ENCODE results near the gene PDE3A.
"Not testable (repeated sequence)": the region's sequence is repeated elsewhere in the genome, so short reads cannot be mapped to it uniquely, and the experiment has no call there.

The PDE3A gene

GRCh38 chr12:20368114-20368650 is at the start of gene PDE3A:
PDE3A (plus strand) TSS chr12:20368537; CDS start chr12:20369285, 748 bp downstream.
- no peak for DNase-seq (ENCODE audit: low read depth)
- TF ChIP-seq CTCF (IDR thresholded peaks at IDR 0.05; ENCODE audit: control insufficient read depth, extremely low read depth, insufficient read depth): no peak
- H3K4me3 ChIP-seq (ENCODE audit: low read depth, low read length): peak within 1 kb of the TSS; percentile 54

DNA sequence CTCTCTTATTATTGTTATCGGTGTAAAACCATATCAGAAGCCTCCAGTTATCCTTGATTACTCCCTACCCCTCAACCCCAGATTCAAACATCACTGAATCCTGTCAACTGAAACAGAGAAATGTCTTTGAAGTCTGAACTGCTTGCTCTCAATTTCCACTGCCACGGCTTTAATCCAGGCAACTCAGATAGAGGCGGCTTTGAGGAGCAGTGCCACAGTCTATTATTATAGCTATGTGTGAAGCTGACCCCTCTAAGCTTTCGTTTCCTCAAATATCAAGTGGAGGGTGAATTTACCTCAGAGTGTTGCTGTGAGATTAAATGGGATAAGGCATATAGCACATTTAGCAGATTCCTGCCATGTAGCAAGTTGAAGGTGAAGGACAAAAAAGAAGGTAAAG is 49.0 kb upstream of the PDE3A start:
- H3K4me3 ChIP-seq (ENCODE audit: low read depth, low read length): no peak overlapping the region
- DNase-seq (ENCODE audit: low read depth): no peak
- no peak for TF ChIP-seq CTCF (IDR thresholded peaks at IDR 0.05; ENCODE audit: control insufficient read depth, extremely low read depth, insufficient read depth)

DNA sequence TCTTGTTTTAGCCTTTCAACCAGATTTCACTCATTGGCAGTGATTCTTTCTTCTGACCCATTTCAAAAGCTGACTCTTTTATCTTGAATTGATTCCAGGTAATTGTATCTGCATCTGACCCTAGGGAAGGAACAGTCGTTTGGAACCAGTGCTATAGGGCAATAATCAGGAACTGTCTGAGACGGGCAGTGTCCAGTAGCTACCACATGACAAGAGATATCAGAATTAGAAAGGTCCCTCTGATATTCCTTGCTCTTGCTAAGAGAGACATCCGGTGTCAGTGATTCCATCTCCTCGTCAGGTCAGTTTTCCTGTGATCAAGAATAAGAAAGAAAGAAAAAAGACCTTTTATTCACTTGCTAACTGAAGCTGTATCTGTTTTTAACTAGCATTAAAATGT is 47.8 kb upstream of the PDE3A start:
- no peak for TF ChIP-seq CTCF (IDR thresholded peaks at IDR 0.05; ENCODE audit: control insufficient read depth, extremely low read depth, insufficient read depth)
- H3K4me3 ChIP-seq (ENCODE audit: low read depth, low read length): no peak overlapping the region
- no peak for DNase-seq (ENCODE audit: low read depth)

- not testable (repeated sequence) for H3K4me3 ChIP-seq (ENCODE audit: low read depth, low read length); DNase-seq (ENCODE audit: low read depth)
Observed at GRCh38 chr12:20330826-20331505, 37.4 kb upstream of the PDE3A start.

GRCh38 chr12:20339060-20339459 is 29.3 kb upstream of the PDE3A start:
- no peak for DNase-seq (ENCODE audit: low read depth)
- TF ChIP-seq CTCF (IDR thresholded peaks at IDR 0.05; ENCODE audit: control insufficient read depth, extremely low read depth, insufficient read depth): no peak
- no peak overlapping the region for H3K4me3 ChIP-seq (ENCODE audit: low read depth, low read length)

- TF ChIP-seq CTCF (IDR thresholded peaks at IDR 0.05; ENCODE audit: control insufficient read depth, extremely low read depth, insufficient read depth): no peak
- DNase-seq (ENCODE audit: low read depth): no peak
- no peak overlapping the region for H3K4me3 ChIP-seq (ENCODE audit: low read depth, low read length)
Observed at GRCh38 chr12:20342111-20342510, 26.2 kb upstream of the PDE3A start.

DNA sequence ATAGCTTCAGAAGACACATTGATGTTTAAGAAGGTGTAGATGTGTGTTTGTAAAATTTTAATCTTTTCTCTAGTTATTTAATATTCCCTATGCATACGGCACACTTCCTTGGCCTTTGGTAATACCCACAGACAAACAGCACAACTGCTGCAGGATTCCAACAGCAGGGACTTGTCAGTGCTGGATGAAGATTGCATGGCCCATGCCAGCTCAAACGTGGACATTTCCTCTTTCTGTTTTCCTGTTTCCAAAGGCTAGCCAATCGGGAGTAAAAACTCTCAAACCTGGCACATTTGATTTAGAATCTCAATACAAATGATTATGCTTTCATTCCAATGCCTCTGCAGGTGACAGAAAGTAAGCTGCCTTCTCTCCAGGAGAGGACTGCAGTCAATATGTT is 22.5 kb upstream of the PDE3A start:
- DNase-seq (ENCODE audit: low read depth): no peak
- no peak for TF ChIP-seq CTCF (IDR thresholded peaks at IDR 0.05; ENCODE audit: control insufficient read depth, extremely low read depth, insufficient read depth)
- no peak overlapping the region for H3K4me3 ChIP-seq (ENCODE audit: low read depth, low read length)
